ENCODE results near the gene DYNC1H1. TPM values are rescaled to one million over a fixed set of nuclear protein-coding genes. Genes with fewer than 3 reads are reported as not detected.

DYNC1H1 gene
- total RNA-seq, 2 experiments from 2014 or later: 242 to 245 TPM

Other genes starting within 250 kb of the DYNC1H1 start
- gene PPP2R5C, start 202.9 kb upstream of the DYNC1H1 start, total RNA-seq: 100 to 1,000 TPM; 252 to 268 TPM
- gene HSP90AA1, start 122.5 kb downstream of the DYNC1H1 start, total RNA-seq: 1,000 to 10,000 TPM; 1,107 to 1,148 TPM
- 10 to 100 TPM; 22.2 to 25.3 TPM for gene WDR20, start 175.3 kb downstream of the DYNC1H1 start, total RNA-seq

Data from activated CD4-positive, alpha-beta memory T cell treated with anti-CD3 and anti-CD28 coated beads for 36 hours (primary cell).